Keratinocyte (primary cell): Measurements from ENCODE around the gene WARS2. TPM values are rescaled to one million over a fixed set of nuclear protein-coding genes. Genes with fewer than 3 reads are reported as not detected.

Experiments used
- DNase-seq: peaks from one replicate; pipeline ENCODE4 v3.0.0-alpha.2; 2011; ENCODE audit warnings: low read depth, missing footprints, low spot score
- FAIRE-seq: peaks from 2 replicates; lab custom pipeline; 2011; peaks lifted over from hg19 to GRCh38; lab: Jason Lieb, UNC
- H2AFZ ChIP-seq: 2 replicates; pipeline ENCODE4 v1.6.0; 2012; ENCODE audit warnings: low read length, control low read depth, inconsistent platforms; ENCODE audit not compliant: control insufficient read depth
- H3K27ac ChIP-seq: 2 replicates; pipeline ENCODE4 v1.5.1; 2011; ENCODE audit warnings: low read length; ENCODE audit not compliant: control insufficient read depth, insufficient read depth
- H3K27me3 ChIP-seq: 3 replicates; pipeline ENCODE4 v1.6.0; 2011; ENCODE audit warnings: low read length; ENCODE audit not compliant: control insufficient read depth, insufficient read depth; ENCODE audit errors: extremely low read depth
- H3K36me3 ChIP-seq, 2 experiments: 2 replicates in 1 of 2; 3 replicates in 1 of 2; pipeline ENCODE4 v1.5.1; 2011; ENCODE audit warnings: low read length in 2 of 2, mild to moderate bottlenecking in 1 of 2; ENCODE audit not compliant: control insufficient read depth in 2 of 2, insufficient read depth in 2 of 2; ENCODE audit errors: extremely low read depth in 1 of 2
- H3K4me1 ChIP-seq: 3 replicates; pipeline ENCODE4 v1.5.1; 2011; ENCODE audit warnings: low read length; ENCODE audit not compliant: control insufficient read depth, insufficient read depth; ENCODE audit errors: extremely low read depth
- H3K4me2 ChIP-seq: 3 replicates; pipeline ENCODE4 v1.6.0; 2011; ENCODE audit warnings: low read depth, low read length; ENCODE audit not compliant: control insufficient read depth, insufficient read depth; ENCODE audit errors: extremely low read depth
- H3K4me3 ChIP-seq, 3 experiments: fragments of 200-600 bp in 1 of 3; sonication (generic) in 1 of 3; 2 replicates in 2 of 3; 3 replicates in 1 of 3; pipeline ENCODE4 v1.5.1; 2011 to 2016; ENCODE audit warnings: low read length in 3 of 3, mild to moderate bottlenecking in 3 of 3, control low read depth in 2 of 3, inconsistent platforms in 1 of 3, low read depth in 1 of 3, mixed read lengths in 1 of 3, mixed run types in 1 of 3, moderate library complexity in 1 of 3; ENCODE audit not compliant: control insufficient read depth in 2 of 3, insufficient read depth in 2 of 3; ENCODE audit errors: extremely low read depth in 1 of 3
- H3K79me2 ChIP-seq: 2 replicates; pipeline ENCODE4 v1.6.0; 2012; ENCODE audit warnings: low read length; ENCODE audit not compliant: control insufficient read depth, insufficient read depth
- H3K9ac ChIP-seq: 3 replicates; pipeline ENCODE4 v1.6.0; 2011; ENCODE audit warnings: low read length; ENCODE audit not compliant: control insufficient read depth, insufficient read depth; ENCODE audit errors: extremely low read depth
- H3K9me1 ChIP-seq: 3 replicates; pipeline ENCODE4 v1.6.0; 2011; ENCODE audit warnings: low read length; ENCODE audit not compliant: control insufficient read depth, insufficient read depth; ENCODE audit errors: extremely low read depth
- H3K9me3 ChIP-seq: 2 replicates; pipeline ENCODE4 v1.5.1; 2012; ENCODE audit warnings: low read depth, low read length; ENCODE audit not compliant: control insufficient read depth
- H4K20me1 ChIP-seq: 3 replicates; pipeline ENCODE4 v1.6.0; 2011; ENCODE audit warnings: low read length; ENCODE audit not compliant: control insufficient read depth, insufficient read depth; ENCODE audit errors: extremely low read depth
- EZH2 ChIP-seq: IDR thresholded peaks from one replicate; pipeline ENCODE4 v1.6.1; 2012; ENCODE audit warnings: inconsistent platforms, mild to moderate bottlenecking, low read length, moderate library complexity
- dilution Hi-C: fragments of 300-500 bp; cut with MboI; formaldehyde crosslinking; loops from one replicate; pipeline ENCODE4 v1.7.0; 2020; ENCODE audit warnings: low sequenced_read_pairs; ENCODE audit not compliant: extremely low pct_ligation_motif_present
- polyA plus RNA-seq, 5 experiments: library from polyadenylated mRNA; depleted of rRNA in 3 of 5; stranded (reverse) in 3 of 5; stranded (forward) in 1 of 5; unstranded in 1 of 5; fragments of >200 nt; gene quantifications; 1 replicate in 1 of 5; 2 replicates in 3 of 5; 3 replicates in 1 of 5; pipeline versions ENCODE4 v1.2.1 to v1.2.3, GENCODE V29; 2011 to 2012; ENCODE audit warnings: missing spikeins in 2 of 5, low read depth in 1 of 5, low replicate concordance in 1 of 5
- TF ChIP-seq, protein P1 (sequence below), 3 experiments: IDR thresholded peaks in 1 of 3; conservative IDR thresholded peaks in 1 of 3; optimal IDR thresholded peaks in 1 of 3; 2 replicates in 2 of 3; 3 replicates in 1 of 3; pipeline versions ENCODE3 to v1.5.1; 2011; ENCODE audit warnings: low read length in 3 of 3, mild to moderate bottlenecking in 3 of 3, moderate library complexity in 2 of 3, control low read depth in 1 of 3, inconsistent platforms in 1 of 3; ENCODE audit not compliant: insufficient read depth in 2 of 3; ENCODE audit errors: extremely low read depth in 1 of 3

Gene WARS2
- polyA plus RNA-seq, 1 donor (not counting 4 experiments of a cell fraction or from before 2014, with no cell fraction given) = 10.3 TPM

DNA sequence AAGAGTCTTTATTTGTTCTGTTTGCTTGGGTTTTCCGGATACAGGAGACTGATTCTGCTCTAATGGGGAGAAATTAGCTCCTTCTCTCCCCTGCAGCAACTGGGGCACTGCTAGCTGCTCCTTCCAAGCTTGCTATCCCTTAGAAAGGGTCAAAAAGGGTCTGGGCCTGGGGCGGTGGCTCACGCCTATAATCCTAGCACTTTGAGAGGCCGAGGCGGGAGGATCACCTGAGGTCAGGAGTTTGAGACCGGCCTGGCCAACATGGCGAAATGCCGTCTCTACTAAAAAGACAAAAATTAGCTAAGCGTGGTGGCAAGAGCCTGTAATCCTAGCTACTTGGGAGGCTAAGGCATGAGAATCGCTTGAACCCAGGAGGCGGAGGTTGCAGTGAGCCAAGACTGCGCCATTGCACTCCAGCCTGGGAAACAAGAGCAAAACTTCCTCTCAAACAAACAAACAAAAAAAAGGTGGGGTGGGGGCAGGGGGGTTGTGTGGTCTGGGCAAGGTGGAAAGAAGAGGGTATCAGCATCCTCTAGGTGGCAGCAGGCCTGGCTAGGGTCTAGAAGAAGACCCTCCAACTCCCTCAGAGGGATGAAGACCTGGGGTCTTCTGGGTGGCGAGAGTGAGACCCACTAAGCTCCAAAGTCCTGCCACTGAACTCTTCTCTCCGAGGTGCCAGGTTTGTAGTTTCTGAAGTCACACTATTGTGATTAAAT is 136.9 kb downstream of the WARS2 start:
- Histone ChIP-seq H3K4me2 (no peak overlapping the region), H3K27me3 (peaks cover 82% of the 10 kb centered on the region), H3K36me3 (no peaks in the 10 kb centered on the region), H4K20me1 (no peaks in the 10 kb centered on the region), H3K79me2 (no peaks in the 10 kb centered on the region), H2AFZ (no peak overlapping the region), H3K4me1 (peaks cover 28% of the 10 kb centered on the region), H3K4me3 (no peak overlapping the region), H3K9me1 (no peaks in the 10 kb centered on the region), H3K9me3 (peaks cover 2% of the 10 kb centered on the region), H3K9ac (no peak overlapping the region), H3K27ac (no peak overlapping the region)
- TF ChIP-seq EZH2 = no peak
- TF ChIP-seq, protein P1, sequence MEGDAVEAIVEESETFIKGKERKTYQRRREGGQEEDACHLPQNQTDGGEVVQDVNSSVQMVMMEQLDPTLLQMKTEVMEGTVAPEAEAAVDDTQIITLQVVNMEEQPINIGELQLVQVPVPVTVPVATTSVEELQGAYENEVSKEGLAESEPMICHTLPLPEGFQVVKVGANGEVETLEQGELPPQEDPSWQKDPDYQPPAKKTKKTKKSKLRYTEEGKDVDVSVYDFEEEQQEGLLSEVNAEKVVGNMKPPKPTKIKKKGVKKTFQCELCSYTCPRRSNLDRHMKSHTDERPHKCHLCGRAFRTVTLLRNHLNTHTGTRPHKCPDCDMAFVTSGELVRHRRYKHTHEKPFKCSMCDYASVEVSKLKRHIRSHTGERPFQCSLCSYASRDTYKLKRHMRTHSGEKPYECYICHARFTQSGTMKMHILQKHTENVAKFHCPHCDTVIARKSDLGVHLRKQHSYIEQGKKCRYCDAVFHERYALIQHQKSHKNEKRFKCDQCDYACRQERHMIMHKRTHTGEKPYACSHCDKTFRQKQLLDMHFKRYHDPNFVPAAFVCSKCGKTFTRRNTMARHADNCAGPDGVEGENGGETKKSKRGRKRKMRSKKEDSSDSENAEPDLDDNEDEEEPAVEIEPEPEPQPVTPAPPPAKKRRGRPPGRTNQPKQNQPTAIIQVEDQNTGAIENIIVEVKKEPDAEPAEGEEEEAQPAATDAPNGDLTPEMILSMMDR (optimal IDR thresholded peaks at IDR 0.05 in 1 of 3, IDR thresholded peaks at IDR 0.05 in 1 of 3, conservative IDR thresholded peaks at IDR 0.05 in 1 of 3; ENCODE audit: extremely low read depth in 1 of 3, insufficient read depth in 2 of 3, low read length in 3 of 3) = no peak
- no peak for DNase-seq
- FAIRE-seq = no peak
- dilution Hi-C loops = no loop called here

- peak; percentile 46 for DNase-seq
- Histone ChIP-seq H3K4me3 (peak overlapping the region in 2 of 3 experiments; percentile 18 to 57), H3K4me2 (peak overlapping the region; percentile 75), H3K9me3 (peaks cover 2% of the 10 kb centered on the region), H3K4me1 (peaks cover 22% of the 10 kb centered on the region), H2AFZ (peak overlapping the region; percentile 73), H3K27ac (no peak overlapping the region), H4K20me1 (no peaks in the 10 kb centered on the region), H3K36me3 (no peaks in the 10 kb centered on the region), H3K27me3 (peaks cover 82% of the 10 kb centered on the region), H3K79me2 (no peaks in the 10 kb centered on the region), H3K9me1 (no peaks in the 10 kb centered on the region), H3K9ac (peak overlapping the region; percentile 33)
- TF ChIP-seq, protein P1 (optimal IDR thresholded peaks at IDR 0.05 in 1 of 3, IDR thresholded peaks at IDR 0.05 in 1 of 3, conservative IDR thresholded peaks at IDR 0.05 in 1 of 3; ENCODE audit: extremely low read depth in 1 of 3, insufficient read depth in 2 of 3, low read length in 3 of 3) = no peak
- no peak for TF ChIP-seq EZH2
- dilution Hi-C loops = no loop called here
- peak; percentile 91 for FAIRE-seq
Observed at GRCh38 chr1:119002028-119002686, 138.3 kb downstream of the WARS2 start.
